Sigmoid colon (tissue), 4 donors: ENCODE measurements around the gene NAA38.

ENCODE experiments used
- EP300 ChIP-seq, 4 donors: sonication (generic); formaldehyde crosslinking; IDR thresholded peaks; one replicate each; pipeline ENCODE4 v1.6.1; 2017; ENCODE audit warnings: antibody characterized with exemption in 4 of 4
- POLR2A ChIP-seq, 2 donors: fragments of 450-650 bp; IDR thresholded peaks; one replicate each; pipeline ENCODE4 v1.6.1; 2016; ENCODE audit warnings: antibody characterized with exemption in 2 of 2, mild to moderate bottlenecking in 2 of 2, moderate library complexity in 2 of 2
- TF ChIP-seq, protein P1 (sequence below), 4 experiments: fragments of 450-650 bp in 3 of 4; fragments of 200-600 bp in 1 of 4; IDR thresholded peaks; one replicate each; pipeline ENCODE4 v1.5.1; 2016 to 2019; ENCODE audit warnings: antibody characterized with exemption in 4 of 4, mild to moderate bottlenecking in 3 of 4, moderate library complexity in 2 of 4

DNA sequence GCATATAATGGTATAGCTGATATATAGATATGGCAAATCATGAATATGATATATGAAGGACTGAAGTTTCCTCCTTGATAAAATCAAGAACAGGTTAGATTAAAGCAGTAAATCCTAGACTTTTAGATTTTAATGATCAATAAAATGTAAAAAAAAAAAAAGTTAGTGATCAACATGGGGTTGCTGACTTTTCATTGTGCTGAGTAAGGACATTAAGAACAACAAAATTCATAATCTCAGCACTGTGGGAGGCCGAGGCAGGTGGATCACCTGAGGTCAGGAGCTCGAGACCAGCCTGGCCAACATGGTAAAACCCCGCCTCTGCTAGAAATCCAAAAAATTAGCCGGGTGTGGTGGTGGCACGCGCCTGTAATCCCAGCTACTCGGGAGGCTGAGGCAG lies 20.9 kb upstream of the NAA38 start:
- TF ChIP-seq, protein P1, sequence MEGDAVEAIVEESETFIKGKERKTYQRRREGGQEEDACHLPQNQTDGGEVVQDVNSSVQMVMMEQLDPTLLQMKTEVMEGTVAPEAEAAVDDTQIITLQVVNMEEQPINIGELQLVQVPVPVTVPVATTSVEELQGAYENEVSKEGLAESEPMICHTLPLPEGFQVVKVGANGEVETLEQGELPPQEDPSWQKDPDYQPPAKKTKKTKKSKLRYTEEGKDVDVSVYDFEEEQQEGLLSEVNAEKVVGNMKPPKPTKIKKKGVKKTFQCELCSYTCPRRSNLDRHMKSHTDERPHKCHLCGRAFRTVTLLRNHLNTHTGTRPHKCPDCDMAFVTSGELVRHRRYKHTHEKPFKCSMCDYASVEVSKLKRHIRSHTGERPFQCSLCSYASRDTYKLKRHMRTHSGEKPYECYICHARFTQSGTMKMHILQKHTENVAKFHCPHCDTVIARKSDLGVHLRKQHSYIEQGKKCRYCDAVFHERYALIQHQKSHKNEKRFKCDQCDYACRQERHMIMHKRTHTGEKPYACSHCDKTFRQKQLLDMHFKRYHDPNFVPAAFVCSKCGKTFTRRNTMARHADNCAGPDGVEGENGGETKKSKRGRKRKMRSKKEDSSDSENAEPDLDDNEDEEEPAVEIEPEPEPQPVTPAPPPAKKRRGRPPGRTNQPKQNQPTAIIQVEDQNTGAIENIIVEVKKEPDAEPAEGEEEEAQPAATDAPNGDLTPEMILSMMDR (IDR thresholded peaks at IDR 0.05): no peak
- no peak for TF ChIP-seq EP300 (IDR thresholded peaks at IDR 0.05)
- no peak for TF ChIP-seq POLR2A (IDR thresholded peaks at IDR 0.05)
